CD4-positive, CD25-positive, alpha-beta regulatory T cell (primary cell): ENCODE measurements around the gene ADORA1. TPM values are rescaled to one million over a fixed set of nuclear protein-coding genes. Genes with fewer than 3 reads are reported as not detected.

Experiments
- ATAC-seq, 2 donors: fragments of 150-1000 bp; cut with Tn5 transposase; one replicate each; pipeline ENCODE4 v1.10.0; 2021; ENCODE audit warnings: low read depth in 2 of 2, moderate number of reproducible peaks in 2 of 2, moderate library complexity in 1 of 2
- DNase-seq, 3 donors: peaks; one replicate each; pipeline versions ENCODE4 v3.0.0 to v3.0.0-alpha.2; 2012 to 2022; ENCODE audit warnings: mixed read lengths in 1 of 3
- H3K27ac ChIP-seq: one replicate; pipeline ENCODE4 v1.7.0; 2013; ENCODE audit warnings: mild to moderate bottlenecking, low read length; ENCODE audit not compliant: insufficient read depth, poor library complexity, severe bottlenecking
- H3K27me3 ChIP-seq: one replicate; pipeline ENCODE4 v1.7.0; 2013; ENCODE audit warnings: low read length; ENCODE audit not compliant: control insufficient read depth, insufficient read depth
- H3K36me3 ChIP-seq: one replicate; pipeline ENCODE4 v1.7.0; 2013; ENCODE audit warnings: mild to moderate bottlenecking, low read length, moderate library complexity; ENCODE audit not compliant: control insufficient read depth, insufficient read depth
- H3K4me1 ChIP-seq: 2 replicates; pipeline ENCODE4 v1.7.0; 2013; ENCODE audit warnings: mild to moderate bottlenecking, low read length; ENCODE audit not compliant: insufficient read depth, control insufficient read depth, poor library complexity, severe bottlenecking
- H3K4me3 ChIP-seq: one replicate; pipeline ENCODE4 v1.7.0; 2013; ENCODE audit warnings: low read depth, mild to moderate bottlenecking, low read length, moderate library complexity
- H3K9me3 ChIP-seq, 2 experiments: 1 replicate in 1 of 2; 2 replicates in 1 of 2; pipeline ENCODE4 v1.7.0; 2013; ENCODE audit warnings: low read length in 2 of 2, mild to moderate bottlenecking in 1 of 2, moderate library complexity in 1 of 2; ENCODE audit not compliant: control insufficient read depth in 2 of 2
- H3K27ac Mint-ChIP-seq, 3 donors: one replicate each; pipeline ENCODE4 v1.8.0; 2020 to 2022; ENCODE audit warnings: mild to moderate bottlenecking in 3 of 3, mixed read lengths in 3 of 3, moderate library complexity in 2 of 3
- H3K27me3 Mint-ChIP-seq: one replicate; pipeline ENCODE4 v1.8.0; 2022; ENCODE audit warnings: mild to moderate bottlenecking, mixed read lengths
- H3K36me3 Mint-ChIP-seq: one replicate; pipeline ENCODE4 v1.8.0; 2020; ENCODE audit warnings: mixed read lengths
- H3K4me1 Mint-ChIP-seq, 4 donors: one replicate each; pipeline ENCODE4 v1.8.0; 2020 to 2022; ENCODE audit warnings: mixed read lengths in 4 of 4, mild to moderate bottlenecking in 1 of 4
- H3K4me3 Mint-ChIP-seq, 4 donors: one replicate each; pipeline ENCODE4 v1.8.0; 2020 to 2022; ENCODE audit warnings: mild to moderate bottlenecking in 4 of 4, mixed read lengths in 4 of 4, moderate library complexity in 3 of 4
- H3K9me3 Mint-ChIP-seq, 7 donors: one replicate each; pipeline ENCODE4 v1.8.0; 2020 to 2022; ENCODE audit warnings: mixed read lengths in 7 of 7, mild to moderate bottlenecking in 3 of 7, moderate library complexity in 2 of 7
- polyA plus RNA-seq, 4 donors: library from polyadenylated mRNA; unstranded; fragments of 300-500 nt; fragmentation: Illumina TruSeq; gene quantifications; one replicate each; pipeline ENCODE4 v1.2.3, GENCODE V29; 2021
- total RNA-seq: library from RNA; stranded (reverse); gene quantifications from one replicate; pipeline ENCODE4 v1.2.3, GENCODE V29; 2022

Gene ADORA1
- total and polyA plus RNA-seq, 5 donors from 2014 or later = not detected

DNA sequence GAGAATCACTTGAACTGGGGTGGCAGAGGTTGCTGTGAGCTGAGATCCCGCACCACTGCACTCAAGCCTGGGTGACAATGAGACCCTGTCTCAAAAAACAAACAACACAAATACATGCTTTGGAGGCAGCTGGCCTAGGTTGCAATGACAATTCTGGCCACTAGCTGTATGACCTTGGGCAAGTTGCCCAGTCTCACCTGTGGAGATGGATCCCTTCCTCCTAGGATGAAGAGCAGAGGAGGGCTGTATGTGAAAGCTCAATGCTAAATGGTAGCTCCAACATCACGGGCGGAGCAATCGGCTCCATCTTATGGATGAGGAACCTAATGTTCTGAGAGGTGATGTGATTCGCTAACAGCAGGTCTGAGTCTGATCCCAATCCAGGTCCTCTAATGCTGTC, 20.6 kb downstream of the ADORA1 start:
- Mint-ChIP-seq H3K27me3 (peaks cover 9% of the 10 kb centered on the region), H3K27ac (no peak overlapping the region), H3K4me3 (no peak overlapping the region), H3K36me3 (peaks cover 3% of the 10 kb centered on the region), H3K9me3 (peaks cover 0 to 6% (median 0%) of the 10 kb centered on the region in 7 donors), H3K4me1 (no peaks in the 10 kb centered on the region)
- no peak overlapping the region for H3K4me3 ChIP-seq
- no peaks in the 10 kb centered on the region for H3K4me1 ChIP-seq
- no peaks in the 10 kb centered on the region for H3K36me3 ChIP-seq
- DNase-seq (no peak), ATAC-seq (no peak)
- no peaks in the 10 kb centered on the region for H3K9me3 ChIP-seq
- no peaks in the 10 kb centered on the region for H3K27me3 ChIP-seq
- H3K27ac ChIP-seq = no peak overlapping the region

DNA sequence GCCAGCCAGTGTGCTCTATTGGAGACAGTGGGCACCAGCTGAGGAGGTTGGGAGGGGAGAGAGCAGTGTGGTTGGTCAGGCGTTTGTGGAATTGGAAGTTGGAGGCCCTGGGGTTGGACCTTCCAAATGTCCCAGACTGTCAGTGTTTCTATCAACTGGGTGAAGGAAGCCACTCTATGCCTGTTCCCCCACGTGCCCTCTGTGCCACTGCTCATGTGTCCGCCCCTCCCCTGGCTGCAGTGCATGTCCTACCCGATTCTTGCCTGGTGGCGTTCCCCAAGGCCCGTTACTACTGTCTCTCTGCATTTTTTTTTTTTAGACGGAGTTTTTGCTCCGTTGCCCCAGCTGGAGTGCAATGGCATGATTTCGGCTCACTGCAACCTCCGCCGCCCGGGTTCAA, 21.1 kb downstream of the ADORA1 start:
- no peak overlapping the region for H3K27ac Mint-ChIP-seq
- H3K9me3 ChIP-seq = no peaks in the 10 kb centered on the region
- no peaks in the 10 kb centered on the region for H3K4me1 ChIP-seq
- H3K27ac ChIP-seq = no peak overlapping the region
- H3K4me1 Mint-ChIP-seq = no peaks in the 10 kb centered on the region
- H3K4me3 Mint-ChIP-seq = no peak overlapping the region
- peaks cover 9% of the 10 kb centered on the region for H3K27me3 Mint-ChIP-seq
- H3K9me3 Mint-ChIP-seq = peaks cover 0 to 4% (median 0%) of the 10 kb centered on the region in 7 donors
- peaks cover 1% of the 10 kb centered on the region for H3K36me3 Mint-ChIP-seq
- H3K36me3 ChIP-seq = no peaks in the 10 kb centered on the region
- DNase-seq (no peak), ATAC-seq (no peak)
- H3K4me3 ChIP-seq = no peak overlapping the region
- no peaks in the 10 kb centered on the region for H3K27me3 ChIP-seq

DNA sequence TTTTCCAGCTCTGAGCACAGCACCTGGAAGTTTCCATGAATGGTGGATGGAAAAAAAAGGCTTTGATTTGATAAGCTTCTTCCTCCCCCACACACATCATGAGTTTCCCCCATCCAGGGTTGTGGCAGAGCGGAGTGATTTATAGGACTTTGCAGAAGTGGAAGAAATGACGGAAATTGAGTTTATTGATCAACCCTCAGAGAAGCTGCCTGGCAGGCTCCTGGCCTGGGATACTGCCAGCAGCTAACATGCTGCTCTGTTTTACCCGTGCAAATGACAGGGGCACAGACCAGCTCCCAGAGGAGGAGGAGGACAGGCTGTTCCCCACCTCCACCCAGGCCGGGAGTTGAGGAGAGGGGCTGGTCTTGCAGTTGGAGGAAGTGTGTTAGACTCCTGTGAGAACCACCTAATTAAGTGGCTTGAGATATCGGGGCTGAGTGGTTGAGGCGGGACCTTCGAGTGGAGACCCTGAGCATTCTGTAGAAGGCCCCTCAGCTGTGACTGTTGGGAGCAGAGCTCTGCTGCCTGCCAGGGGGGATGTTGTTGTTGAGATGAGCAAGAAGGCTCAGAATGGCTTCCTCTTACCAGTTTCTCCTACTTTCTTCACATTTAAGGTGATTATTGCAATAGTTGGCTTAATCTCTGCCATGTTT, 21.8 kb downstream of the ADORA1 start:
- Mint-ChIP-seq H3K27ac (no peak overlapping the region), H3K9me3 (no peaks in the 10 kb centered on the region), H3K4me1 (no peaks in the 10 kb centered on the region), H3K36me3 (no peaks in the 10 kb centered on the region), H3K4me3 (no peak overlapping the region), H3K27me3 (peaks cover 11% of the 10 kb centered on the region)
- H3K9me3 ChIP-seq = no peaks in the 10 kb centered on the region
- H3K4me1 ChIP-seq = no peaks in the 10 kb centered on the region
- H3K27me3 ChIP-seq = no peaks in the 10 kb centered on the region
- ATAC-seq = no peak
- H3K4me3 ChIP-seq = no peak overlapping the region
- no peak for DNase-seq
- H3K27ac ChIP-seq = no peak overlapping the region
- H3K36me3 ChIP-seq = no peaks in the 10 kb centered on the region

DNA sequence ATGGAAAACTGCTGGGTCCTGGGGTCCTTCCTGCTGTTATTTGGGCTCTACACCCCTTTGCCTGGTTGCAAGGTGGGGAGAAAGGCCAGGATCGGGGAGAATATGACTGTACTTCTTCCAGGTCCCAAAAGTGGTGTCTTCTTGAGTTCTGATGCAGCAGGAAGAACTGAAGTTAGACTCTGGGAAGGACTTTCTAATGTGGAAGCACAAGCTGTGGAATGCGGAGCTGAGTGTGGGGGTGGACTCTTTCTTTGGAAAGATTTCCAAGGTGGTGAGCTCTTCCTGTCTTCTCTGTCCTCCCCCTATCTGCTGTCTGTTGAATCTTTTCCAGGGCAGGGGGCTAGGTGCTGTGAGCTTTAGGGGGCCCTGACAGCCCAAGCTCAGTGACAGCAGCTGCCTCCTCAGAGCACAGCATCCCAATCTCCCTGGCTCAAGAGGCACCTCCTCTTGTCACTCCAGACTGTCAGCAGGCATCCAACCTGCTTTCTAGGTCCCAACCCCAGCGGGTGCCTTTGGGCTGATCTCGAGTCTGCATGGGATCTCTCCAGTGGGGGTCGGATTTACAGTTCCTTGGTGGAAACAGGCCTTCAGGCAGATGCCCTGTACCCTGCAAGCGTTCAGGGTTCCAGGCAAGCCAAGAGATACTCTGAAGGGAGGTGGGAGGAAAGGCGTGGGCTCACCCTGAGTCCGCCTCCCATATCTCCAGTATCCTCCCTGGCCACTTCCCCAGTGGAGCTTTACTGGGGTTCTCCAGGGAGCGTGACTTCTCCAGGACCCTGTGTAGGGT, 23.2 kb downstream of the ADORA1 start:
- Mint-ChIP-seq H3K27ac (no peak overlapping the region), H3K4me1 (no peaks in the 10 kb centered on the region), H3K36me3 (no peaks in the 10 kb centered on the region), H3K9me3 (no peaks in the 10 kb centered on the region), H3K27me3 (peaks cover 18% of the 10 kb centered on the region), H3K4me3 (no peak overlapping the region)
- Histone ChIP-seq H3K4me1 (no peaks in the 10 kb centered on the region), H3K27ac (no peak overlapping the region), H3K27me3 (no peaks in the 10 kb centered on the region), H3K9me3 (no peaks in the 10 kb centered on the region), H3K4me3 (no peak overlapping the region), H3K36me3 (no peaks in the 10 kb centered on the region)
- no peak for ATAC-seq
- DNase-seq = no peak

DNA sequence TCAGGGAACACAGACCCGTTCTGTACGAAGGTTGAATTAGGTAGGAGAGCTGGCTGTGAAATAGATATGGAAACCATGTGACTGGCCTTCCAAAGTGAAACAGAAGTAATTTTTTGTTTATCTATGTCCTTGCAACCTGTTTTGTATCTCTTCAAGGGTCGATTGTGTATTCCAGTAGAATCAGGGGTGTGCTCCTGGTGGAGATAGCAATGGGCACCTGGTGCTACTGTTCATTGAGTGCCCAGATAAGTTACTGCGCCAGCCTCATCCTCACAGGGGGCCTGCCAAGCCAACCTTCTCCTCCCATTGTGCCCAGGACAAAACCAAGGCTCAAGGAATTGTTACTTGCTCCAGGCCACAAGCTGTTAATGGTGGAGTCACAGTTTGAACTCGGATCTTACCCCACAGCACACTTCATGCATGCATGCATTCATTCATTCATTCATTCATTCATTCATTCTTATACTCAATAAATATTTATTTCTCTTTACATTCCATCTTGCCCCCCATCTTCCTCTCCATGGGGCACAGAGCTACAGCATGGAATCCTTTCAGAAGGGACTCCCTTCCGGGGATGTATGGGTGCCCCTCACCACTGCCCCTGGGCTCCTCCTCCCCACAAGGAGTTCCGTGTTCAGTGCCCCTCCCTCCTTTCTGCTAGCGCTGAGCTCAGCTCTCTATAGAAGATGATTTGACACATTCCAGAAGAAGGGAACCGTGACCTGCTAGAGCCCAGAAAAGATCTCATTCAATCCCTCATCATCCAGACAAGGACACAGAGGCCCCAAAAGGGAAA, 24.0 kb downstream of the ADORA1 start:
- H3K27ac Mint-ChIP-seq = no peak overlapping the region
- H3K4me3 ChIP-seq = no peak overlapping the region
- no peaks in the 10 kb centered on the region for H3K36me3 Mint-ChIP-seq
- no peaks in the 10 kb centered on the region for H3K9me3 ChIP-seq
- no peak overlapping the region for H3K4me3 Mint-ChIP-seq
- H3K27me3 ChIP-seq = no peaks in the 10 kb centered on the region
- H3K36me3 ChIP-seq = no peaks in the 10 kb centered on the region
- ATAC-seq (no peak), DNase-seq (no peak)
- H3K4me1 Mint-ChIP-seq = no peaks in the 10 kb centered on the region
- peaks cover 16% of the 10 kb centered on the region for H3K27me3 Mint-ChIP-seq
- no peak overlapping the region for H3K27ac ChIP-seq
- H3K4me1 ChIP-seq = no peaks in the 10 kb centered on the region
- H3K9me3 Mint-ChIP-seq = no peaks in the 10 kb centered on the region

DNA sequence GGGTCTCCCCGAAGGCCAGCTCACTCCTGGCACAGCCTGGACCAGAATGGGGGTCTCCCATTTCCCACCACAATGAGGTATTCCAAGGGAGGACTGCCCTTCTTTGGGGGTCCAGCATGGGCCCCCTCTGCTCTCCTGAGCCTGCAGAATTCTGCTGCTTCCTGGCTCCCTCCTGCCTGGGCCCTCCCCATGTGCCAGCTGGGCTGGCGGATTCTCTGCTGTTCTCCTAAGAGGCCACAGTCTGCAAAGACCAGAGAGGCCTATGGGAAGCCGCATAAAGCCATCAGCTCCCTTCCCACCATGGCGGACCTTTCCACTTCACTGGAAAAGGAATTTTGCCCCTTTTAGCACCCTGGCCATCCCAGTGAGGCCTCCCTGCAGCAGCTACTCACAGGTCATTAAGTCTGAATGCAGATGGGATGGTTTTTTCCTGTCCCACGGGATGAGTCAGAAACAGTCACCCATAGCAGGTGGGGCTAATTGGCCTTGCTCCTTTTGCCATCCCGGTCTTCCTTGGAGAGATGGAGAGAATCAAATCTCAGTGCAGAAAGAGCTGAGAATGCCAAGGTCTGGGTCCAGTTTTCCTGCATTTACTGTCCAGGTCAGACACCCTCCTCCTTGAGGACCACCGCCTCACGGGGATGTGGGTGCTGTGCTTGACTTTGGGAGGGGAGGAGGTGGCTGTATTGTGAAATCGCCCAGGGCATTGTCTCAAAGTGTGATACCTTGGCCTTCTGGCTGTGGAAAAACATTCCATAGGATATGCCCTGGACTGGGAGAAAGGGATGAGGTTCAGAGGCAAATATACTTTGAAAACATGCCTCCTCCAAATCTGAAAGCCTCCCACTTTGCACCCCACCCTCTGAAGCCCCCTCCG, 24.9 kb downstream of the ADORA1 start:
- no peaks in the 10 kb centered on the region for H3K9me3 ChIP-seq
- no peaks in the 10 kb centered on the region for H3K4me1 ChIP-seq
- DNase-seq = no peak
- Mint-ChIP-seq H3K9me3 (no peaks in the 10 kb centered on the region), H3K27me3 (peaks cover 16% of the 10 kb centered on the region), H3K4me3 (no peak overlapping the region), H3K36me3 (no peaks in the 10 kb centered on the region), H3K27ac (no peak overlapping the region), H3K4me1 (no peaks in the 10 kb centered on the region)
- no peak overlapping the region for H3K4me3 ChIP-seq
- no peaks in the 10 kb centered on the region for H3K27me3 ChIP-seq
- no peak for ATAC-seq
- no peaks in the 10 kb centered on the region for H3K36me3 ChIP-seq
- no peak overlapping the region for H3K27ac ChIP-seq
